Smooth muscle cell of the brain vasculature (primary cell): Measurements from ENCODE around the gene LRIF1.
"Not testable (repeated sequence)": the region's sequence is repeated elsewhere in the genome, so short reads cannot be mapped to it uniquely, and the experiment has no call there.

ENCODE experiments used
- DNase-seq: peaks from one replicate; pipeline ENCODE4 v3.0.0-alpha.2; 2012; ENCODE audit warnings: low read depth, low spot score

The LRIF1 gene

GRCh38 chr1:110951161-110951560, 12.6 kb downstream of the LRIF1 start:
- DNase-seq, result no peak

- DNase-seq, result no peak
These were observed 15.5 kb downstream of the LRIF1 start for GRCh38 chr1:110948038-110948810.

GRCh38 chr1:110945626-110946025, 18.1 kb downstream of the LRIF1 start:
- DNase-seq, result no peak

GRCh38 chr1:110944806-110945205, 18.9 kb downstream of the LRIF1 start:
- DNase-seq, result no peak

GRCh38 chr1:110936567-110936966, 27.2 kb downstream of the LRIF1 start:
- DNase-seq, result no peak

GRCh38 chr1:110931097-110931496, 32.6 kb downstream of the LRIF1 start:
- not testable (repeated sequence) for DNase-seq

- DNase-seq, result no peak
These were observed 34.8 kb downstream of the LRIF1 start for GRCh38 chr1:110928904-110929303.

- DNase-seq, result no peak
These were observed 35.5 kb downstream of the LRIF1 start for GRCh38 chr1:110928191-110928590.

GRCh38 chr1:110927484-110928075, 36.1 kb downstream of the LRIF1 start:
- DNase-seq, result no peak

GRCh38 chr1:110921953-110922352, 41.8 kb downstream of the LRIF1 start:
- no peak for DNase-seq

- no peak for DNase-seq
These were observed 45.7 kb downstream of the LRIF1 start for GRCh38 chr1:110918016-110918415.

GRCh38 chr1:110916669-110917306, 46.9 kb downstream of the LRIF1 start:
- no peak for DNase-seq

GRCh38 chr1:110916274-110916668, 47.5 kb downstream of the LRIF1 start:
- no peak for DNase-seq

GRCh38 chr1:110915804-110916203, 47.9 kb downstream of the LRIF1 start:
- no peak for DNase-seq

- DNase-seq, result no peak
These were observed 49.0 kb downstream of the LRIF1 start for GRCh38 chr1:110914676-110915075.

GRCh38 chr1:110912784-110913183, 50.9 kb downstream of the LRIF1 start:
- DNase-seq, result no peak

- DNase-seq, result no peak
These were observed 59.7 kb downstream of the LRIF1 start for GRCh38 chr1:110903853-110904500.

GRCh38 chr1:110902820-110903463, 60.8 kb downstream of the LRIF1 start:
- DNase-seq, result no peak

GRCh38 chr1:110899458-110899843, 64.3 kb downstream of the LRIF1 start:
- DNase-seq, result no peak

- DNase-seq, result no peak
These were observed 64.8 kb downstream of the LRIF1 start for GRCh38 chr1:110898734-110899457.

GRCh38 chr1:110897681-110898080, 66.0 kb downstream of the LRIF1 start:
- DNase-seq, result no peak
